ENCODE data around the gene ARL6. TPM values are rescaled to one million over a fixed set of nuclear protein-coding genes. Genes with fewer than 3 reads are reported as not detected.

ARL6 gene, protein sequence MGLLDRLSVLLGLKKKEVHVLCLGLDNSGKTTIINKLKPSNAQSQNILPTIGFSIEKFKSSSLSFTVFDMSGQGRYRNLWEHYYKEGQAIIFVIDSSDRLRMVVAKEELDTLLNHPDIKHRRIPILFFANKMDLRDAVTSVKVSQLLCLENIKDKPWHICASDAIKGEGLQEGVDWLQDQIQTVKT
- 5.8 and 6.1 TPM in 2 replicates for total RNA-seq
- long read RNA-seq, full-length matches to known transcripts, result 10 of 12 reads
- long read RNA-seq, partial matches to known transcripts, result 1 of 12 reads
- long read RNA-seq, other reads (novel, unspliced or antisense), result 1 of 12 reads

DNA sequence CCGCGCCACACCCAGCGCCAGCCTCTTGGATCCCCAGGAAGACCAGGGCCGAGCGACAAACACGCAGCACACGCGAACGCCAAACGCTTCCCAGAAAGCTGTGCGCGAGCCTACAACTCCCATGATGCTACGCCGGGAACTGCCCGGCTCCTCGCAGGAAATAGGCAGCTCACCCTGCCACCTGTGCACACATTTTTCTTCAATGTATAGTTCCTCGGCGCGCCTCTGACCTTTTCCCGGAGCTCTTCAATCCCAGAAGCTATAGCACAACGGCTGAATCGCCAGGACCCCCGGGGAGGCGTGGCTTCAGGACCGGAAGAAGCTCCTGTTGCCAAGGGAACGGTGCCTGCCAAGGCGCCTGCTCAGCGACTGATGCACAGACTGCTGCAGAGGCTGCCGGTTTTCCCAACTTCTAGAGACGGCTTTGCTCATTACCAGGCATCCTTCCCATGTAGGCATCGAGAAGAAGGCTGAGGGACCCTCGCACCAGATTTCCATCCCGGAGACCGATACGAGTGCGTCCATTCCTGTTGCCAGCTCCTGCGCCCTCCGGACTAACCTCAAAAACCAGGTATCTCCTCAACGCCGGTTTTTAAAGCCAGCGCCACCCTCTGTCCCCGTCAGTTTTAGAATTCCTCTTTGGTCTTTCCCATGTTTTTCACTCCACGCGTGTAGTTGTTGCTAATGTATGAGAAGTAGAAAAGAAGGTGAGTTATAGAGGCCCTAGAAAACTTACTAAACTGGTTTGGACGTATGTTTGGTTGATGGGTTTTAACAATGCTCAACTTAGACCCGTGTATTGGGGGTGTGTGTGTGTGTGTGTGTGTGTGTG is at the start of gene ARL6:
Gene ARL6 (plus strand): TSS at position 352 of the 832 bp plus-strand sequence. CDS start 3,350 bp downstream, outside the sequence.
- Mint-ChIP-seq H3K4me3 (ENCODE audit: unreplicated experiment) (peak within 1 kb of the TSS; percentile 99), H3K36me3 (ENCODE audit: unreplicated experiment) (peaks cover 4% of the 10 kb centered on the region), H3K27me3 (ENCODE audit: unreplicated experiment) (peaks cover 7% of the 10 kb centered on the region), H3K4me1 (ENCODE audit: unreplicated experiment) (peaks cover 21% of the 10 kb centered on the region), H3K27ac (ENCODE audit: unreplicated experiment) (peak within 1 kb of the TSS; percentile 98), H3K9me3 (ENCODE audit: unreplicated experiment) (no peaks in the 10 kb centered on the region)
- TF ChIP-seq, protein P1, sequence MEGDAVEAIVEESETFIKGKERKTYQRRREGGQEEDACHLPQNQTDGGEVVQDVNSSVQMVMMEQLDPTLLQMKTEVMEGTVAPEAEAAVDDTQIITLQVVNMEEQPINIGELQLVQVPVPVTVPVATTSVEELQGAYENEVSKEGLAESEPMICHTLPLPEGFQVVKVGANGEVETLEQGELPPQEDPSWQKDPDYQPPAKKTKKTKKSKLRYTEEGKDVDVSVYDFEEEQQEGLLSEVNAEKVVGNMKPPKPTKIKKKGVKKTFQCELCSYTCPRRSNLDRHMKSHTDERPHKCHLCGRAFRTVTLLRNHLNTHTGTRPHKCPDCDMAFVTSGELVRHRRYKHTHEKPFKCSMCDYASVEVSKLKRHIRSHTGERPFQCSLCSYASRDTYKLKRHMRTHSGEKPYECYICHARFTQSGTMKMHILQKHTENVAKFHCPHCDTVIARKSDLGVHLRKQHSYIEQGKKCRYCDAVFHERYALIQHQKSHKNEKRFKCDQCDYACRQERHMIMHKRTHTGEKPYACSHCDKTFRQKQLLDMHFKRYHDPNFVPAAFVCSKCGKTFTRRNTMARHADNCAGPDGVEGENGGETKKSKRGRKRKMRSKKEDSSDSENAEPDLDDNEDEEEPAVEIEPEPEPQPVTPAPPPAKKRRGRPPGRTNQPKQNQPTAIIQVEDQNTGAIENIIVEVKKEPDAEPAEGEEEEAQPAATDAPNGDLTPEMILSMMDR (IDR thresholded peaks at IDR 0.05), result peak; percentile 28
- DNase-seq (ENCODE audit: extremely low spot score, unreplicated experiment), result peak; percentile 89

GRCh38 chr3:97719156-97719821 is 45.3 kb upstream of the ARL6 start:
- H3K4me3 Mint-ChIP-seq (ENCODE audit: unreplicated experiment), result no peak overlapping the region
- no peak overlapping the region for H3K27ac Mint-ChIP-seq (ENCODE audit: unreplicated experiment)
- no peaks in the 10 kb centered on the region for H3K9me3 Mint-ChIP-seq (ENCODE audit: unreplicated experiment)
- H3K36me3 Mint-ChIP-seq (ENCODE audit: unreplicated experiment), result no peaks in the 10 kb centered on the region
- peaks cover 34% of the 10 kb centered on the region for H3K27me3 Mint-ChIP-seq (ENCODE audit: unreplicated experiment)
- no peaks in the 10 kb centered on the region for H3K4me1 Mint-ChIP-seq (ENCODE audit: unreplicated experiment)
- TF ChIP-seq, protein P1 (IDR thresholded peaks at IDR 0.05), result peak; percentile 95
- DNase-seq (ENCODE audit: extremely low spot score, unreplicated experiment), result no peak

DNA sequence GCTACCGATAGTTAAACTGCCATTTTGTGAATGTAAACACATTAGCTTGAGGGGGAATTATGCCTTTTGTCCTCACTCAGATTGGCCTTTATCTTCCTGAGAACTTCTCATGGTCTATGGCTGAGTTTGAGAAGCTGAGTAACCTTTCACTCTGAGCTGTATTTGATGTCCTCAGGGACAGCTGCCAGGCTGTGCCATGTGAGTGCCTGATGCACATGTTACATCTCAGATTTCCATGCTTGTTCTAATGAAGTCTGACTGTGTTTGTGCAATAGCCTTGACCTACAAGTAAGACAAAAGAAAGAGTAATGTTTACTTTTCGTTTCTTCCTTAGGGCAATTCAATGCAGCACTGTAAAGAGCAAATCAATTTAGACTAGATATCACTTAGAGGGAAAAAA is 44.1 kb upstream of the ARL6 start:
- no peak for DNase-seq (ENCODE audit: extremely low spot score, unreplicated experiment)
- Mint-ChIP-seq H3K27me3 (ENCODE audit: unreplicated experiment) (peaks cover 35% of the 10 kb centered on the region), H3K4me1 (ENCODE audit: unreplicated experiment) (no peaks in the 10 kb centered on the region), H3K9me3 (ENCODE audit: unreplicated experiment) (no peaks in the 10 kb centered on the region), H3K4me3 (ENCODE audit: unreplicated experiment) (no peak overlapping the region), H3K36me3 (ENCODE audit: unreplicated experiment) (no peaks in the 10 kb centered on the region), H3K27ac (ENCODE audit: unreplicated experiment) (no peak overlapping the region)
- TF ChIP-seq, protein P1 (IDR thresholded peaks at IDR 0.05), result no peak

DNA sequence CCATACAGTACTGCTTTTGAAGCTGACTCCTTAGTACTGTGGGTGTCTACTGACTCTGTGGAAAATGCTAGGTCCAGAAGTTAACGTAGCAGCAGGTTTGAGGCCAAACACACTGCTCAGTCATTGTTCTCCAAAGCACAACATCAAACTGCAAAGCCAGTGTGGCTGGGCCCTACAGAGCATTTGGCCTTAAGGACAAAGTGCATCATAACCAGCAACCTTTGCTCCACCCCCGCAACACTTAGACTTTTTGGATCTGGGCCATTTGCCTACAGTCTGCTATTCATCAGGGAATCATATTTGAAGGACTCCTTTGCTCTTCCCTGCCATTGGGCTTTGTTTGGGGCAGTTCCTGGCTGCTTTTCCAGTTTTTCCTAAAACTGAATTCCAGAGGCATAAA is 43.1 kb upstream of the ARL6 start:
- peaks cover 29% of the 10 kb centered on the region for H3K27me3 Mint-ChIP-seq (ENCODE audit: unreplicated experiment)
- no peak overlapping the region for H3K4me3 Mint-ChIP-seq (ENCODE audit: unreplicated experiment)
- TF ChIP-seq, protein P1 (IDR thresholded peaks at IDR 0.05), result no peak
- H3K4me1 Mint-ChIP-seq (ENCODE audit: unreplicated experiment), result no peaks in the 10 kb centered on the region
- H3K36me3 Mint-ChIP-seq (ENCODE audit: unreplicated experiment), result no peaks in the 10 kb centered on the region
- H3K9me3 Mint-ChIP-seq (ENCODE audit: unreplicated experiment), result no peaks in the 10 kb centered on the region
- H3K27ac Mint-ChIP-seq (ENCODE audit: unreplicated experiment), result no peak overlapping the region
- DNase-seq (ENCODE audit: extremely low spot score, unreplicated experiment), result no peak

Data from osteocyte (in vitro differentiated cells).